ENCODE results near the gene FNDC11.
A peak's percentile ranks its signal among the peaks of the same experiment; 100 is the strongest.

Gene FNDC11

GRCh38 chr20:63553933-63554290 lies at the start of gene FNDC11:
Gene FNDC11 (plus strand): TSS chr20:63554159. CDS start chr20:63555664, 1,505 bp downstream.
- H3K36me3 ChIP-seq (ENCODE audit: insufficient read depth, insufficient read length, low read length), result peaks cover 12% of the 10 kb centered on the region
- DNase-seq (ENCODE audit: low read depth, low spot score), result no peak
- H3K9me3 ChIP-seq (ENCODE audit: insufficient read depth, low read length), result no peaks in the 10 kb centered on the region
- H3K9ac ChIP-seq (ENCODE audit: insufficient read length, low read depth), result peak within 1 kb of the TSS; percentile 85
- TF ChIP-seq YY1 (IDR thresholded peaks at IDR 0.05; ENCODE audit: insufficient read depth, insufficient read length), result no peak
- TF ChIP-seq SUZ12 (IDR thresholded peaks at IDR 0.05; ENCODE audit: extremely low read depth, insufficient read depth, insufficient read length), result no peak
- no peak for TF ChIP-seq ZNF274 (IDR thresholded peaks at IDR 0.05; ENCODE audit: low read depth, low read length)
- H3K4me1 ChIP-seq (ENCODE audit: insufficient read depth, insufficient read length), result peaks cover 46% of the 10 kb centered on the region
- H3K27me3 ChIP-seq (ENCODE audit: insufficient read depth, insufficient read length), result no peaks in the 10 kb centered on the region
- H3K4me3 ChIP-seq (ENCODE audit: insufficient read length, low read depth), result peak within 1 kb of the TSS; percentile 75

GRCh38 chr20:63504642-63505041 lies 49.3 kb upstream of the FNDC11 start:
- peaks cover 9% of the 10 kb centered on the region for H3K27me3 ChIP-seq (ENCODE audit: insufficient read depth, insufficient read length)
- no peak overlapping the region for H3K4me3 ChIP-seq (ENCODE audit: insufficient read length, low read depth)
- peaks cover 13% of the 10 kb centered on the region for H3K4me1 ChIP-seq (ENCODE audit: insufficient read depth, insufficient read length)
- DNase-seq (ENCODE audit: low read depth, low spot score), result no peak
- H3K9me3 ChIP-seq (ENCODE audit: insufficient read depth, low read length), result peaks cover 10% of the 10 kb centered on the region; the same call in 1 of the 2 replicates
- no peaks in the 10 kb centered on the region for H3K36me3 ChIP-seq (ENCODE audit: insufficient read depth, insufficient read length, low read length)
- H3K9ac ChIP-seq (ENCODE audit: insufficient read length, low read depth), result no peak overlapping the region
- TF ChIP-seq YY1 (IDR thresholded peaks at IDR 0.05; ENCODE audit: insufficient read depth, insufficient read length) (no peak), ZNF274 (IDR thresholded peaks at IDR 0.05; ENCODE audit: low read depth, low read length) (no peak), SUZ12 (IDR thresholded peaks at IDR 0.05; ENCODE audit: extremely low read depth, insufficient read depth, insufficient read length) (no peak)

- Histone ChIP-seq H3K27me3 (ENCODE audit: insufficient read depth, insufficient read length) (peaks cover 3% of the 10 kb centered on the region), H3K4me1 (ENCODE audit: insufficient read depth, insufficient read length) (peaks cover 13% of the 10 kb centered on the region), H3K36me3 (ENCODE audit: insufficient read depth, insufficient read length, low read length) (no peaks in the 10 kb centered on the region), H3K9me3 (ENCODE audit: insufficient read depth, low read length) (peaks cover 10% of the 10 kb centered on the region; the same call in 1 of the 2 replicates), H3K4me3 (ENCODE audit: insufficient read length, low read depth) (no peak overlapping the region), H3K9ac (ENCODE audit: insufficient read length, low read depth) (no peak overlapping the region)
- TF ChIP-seq SUZ12 (IDR thresholded peaks at IDR 0.05; ENCODE audit: extremely low read depth, insufficient read depth, insufficient read length) (no peak), ZNF274 (IDR thresholded peaks at IDR 0.05; ENCODE audit: low read depth, low read length) (no peak), YY1 (IDR thresholded peaks at IDR 0.05; ENCODE audit: insufficient read depth, insufficient read length) (no peak)
- DNase-seq (ENCODE audit: low read depth, low spot score), result no peak
Observed at GRCh38 chr20:63505281-63505680, 48.7 kb upstream of the FNDC11 start.

- DNase-seq (ENCODE audit: low read depth, low spot score), result no peak
- Histone ChIP-seq H3K36me3 (ENCODE audit: insufficient read depth, insufficient read length, low read length) (no peaks in the 10 kb centered on the region), H3K4me1 (ENCODE audit: insufficient read depth, insufficient read length) (peaks cover 13% of the 10 kb centered on the region), H3K9ac (ENCODE audit: insufficient read length, low read depth) (no peak overlapping the region), H3K4me3 (ENCODE audit: insufficient read length, low read depth) (no peak overlapping the region), H3K27me3 (ENCODE audit: insufficient read depth, insufficient read length) (peaks cover 2% of the 10 kb centered on the region), H3K9me3 (ENCODE audit: insufficient read depth, low read length) (peaks cover 10% of the 10 kb centered on the region; the same call in 1 of the 2 replicates)
- no peak for TF ChIP-seq YY1 (IDR thresholded peaks at IDR 0.05; ENCODE audit: insufficient read depth, insufficient read length)
- no peak for TF ChIP-seq ZNF274 (IDR thresholded peaks at IDR 0.05; ENCODE audit: low read depth, low read length)
- no peak for TF ChIP-seq SUZ12 (IDR thresholded peaks at IDR 0.05; ENCODE audit: extremely low read depth, insufficient read depth, insufficient read length)
Observed at GRCh38 chr20:63505723-63506122, 48.2 kb upstream of the FNDC11 start.

- Histone ChIP-seq H3K9ac (ENCODE audit: insufficient read length, low read depth) (no peak overlapping the region), H3K27me3 (ENCODE audit: insufficient read depth, insufficient read length) (no peaks in the 10 kb centered on the region), H3K36me3 (ENCODE audit: insufficient read depth, insufficient read length, low read length) (no peaks in the 10 kb centered on the region), H3K4me1 (ENCODE audit: insufficient read depth, insufficient read length) (peaks cover 10% of the 10 kb centered on the region), H3K4me3 (ENCODE audit: insufficient read length, low read depth) (no peak overlapping the region), H3K9me3 (ENCODE audit: insufficient read depth, low read length) (peaks cover 10% of the 10 kb centered on the region; the same call in 1 of the 2 replicates)
- TF ChIP-seq SUZ12 (IDR thresholded peaks at IDR 0.05; ENCODE audit: extremely low read depth, insufficient read depth, insufficient read length), result no peak
- TF ChIP-seq YY1 (IDR thresholded peaks at IDR 0.05; ENCODE audit: insufficient read depth, insufficient read length), result no peak
- TF ChIP-seq ZNF274 (IDR thresholded peaks at IDR 0.05; ENCODE audit: low read depth, low read length), result no peak
- DNase-seq (ENCODE audit: low read depth, low spot score), result no peak
Observed at GRCh38 chr20:63507083-63507743, 46.7 kb upstream of the FNDC11 start.

GRCh38 chr20:63508072-63508768 lies 45.7 kb upstream of the FNDC11 start:
- no peak for DNase-seq (ENCODE audit: low read depth, low spot score)
- no peak overlapping the region for H3K4me3 ChIP-seq (ENCODE audit: insufficient read length, low read depth)
- no peaks in the 10 kb centered on the region for H3K27me3 ChIP-seq (ENCODE audit: insufficient read depth, insufficient read length)
- peaks cover 10% of the 10 kb centered on the region; the same call in 1 of the 2 replicates for H3K9me3 ChIP-seq (ENCODE audit: insufficient read depth, low read length)
- TF ChIP-seq ZNF274 (IDR thresholded peaks at IDR 0.05; ENCODE audit: low read depth, low read length), result no peak
- no peak for TF ChIP-seq SUZ12 (IDR thresholded peaks at IDR 0.05; ENCODE audit: extremely low read depth, insufficient read depth, insufficient read length)
- no peak for TF ChIP-seq YY1 (IDR thresholded peaks at IDR 0.05; ENCODE audit: insufficient read depth, insufficient read length)
- H3K36me3 ChIP-seq (ENCODE audit: insufficient read depth, insufficient read length, low read length), result no peaks in the 10 kb centered on the region
- H3K9ac ChIP-seq (ENCODE audit: insufficient read length, low read depth), result no peak overlapping the region
- peaks cover 2% of the 10 kb centered on the region for H3K4me1 ChIP-seq (ENCODE audit: insufficient read depth, insufficient read length)

GRCh38 chr20:63509088-63509564 lies 44.8 kb upstream of the FNDC11 start:
- H3K36me3 ChIP-seq (ENCODE audit: insufficient read depth, insufficient read length, low read length), result no peaks in the 10 kb centered on the region
- no peak overlapping the region for H3K9ac ChIP-seq (ENCODE audit: insufficient read length, low read depth)
- no peaks in the 10 kb centered on the region for H3K27me3 ChIP-seq (ENCODE audit: insufficient read depth, insufficient read length)
- H3K4me3 ChIP-seq (ENCODE audit: insufficient read length, low read depth), result no peak overlapping the region
- peaks cover 2% of the 10 kb centered on the region for H3K4me1 ChIP-seq (ENCODE audit: insufficient read depth, insufficient read length)
- H3K9me3 ChIP-seq (ENCODE audit: insufficient read depth, low read length), result peaks cover 10% of the 10 kb centered on the region; the same call in 1 of the 2 replicates
- no peak for DNase-seq (ENCODE audit: low read depth, low spot score)
- TF ChIP-seq YY1 (IDR thresholded peaks at IDR 0.05; ENCODE audit: insufficient read depth, insufficient read length) (no peak), SUZ12 (IDR thresholded peaks at IDR 0.05; ENCODE audit: extremely low read depth, insufficient read depth, insufficient read length) (no peak), ZNF274 (IDR thresholded peaks at IDR 0.05; ENCODE audit: low read depth, low read length) (no peak)

Data from NT2/D1 (cell line).